Endothelial cell of umbilical vein (primary cell): ENCODE data around the gene PPP5C. TPM values are rescaled to one million over a fixed set of nuclear protein-coding genes. Genes with fewer than 3 reads are reported as not detected.

Experiments used
- BruUV-seq: library from RNA; stranded (reverse); fragments of 400-500 nt; replicated peaks from 2 replicates; lab custom pipeline; 2021; lab: Mats Ljungman, UMichigan
- CTCF ChIA-PET: fragments of 300-600, 350-600 bp; sonication (Branson Sonifier 250); formaldehyde crosslinking; loops from one replicate; lab custom pipeline; 2021; ENCODE audit warnings: antibody characterized with exemption, inconsistent platforms; lab: Charles Lee
- POLR2A ChIA-PET: fragments of 300-600, 350-600 bp; sonication (Branson Sonifier 250); formaldehyde crosslinking; loops from one replicate; lab custom pipeline; 2021; ENCODE audit warnings: antibody characterized with exemption, inconsistent platforms; lab: Charles Lee
- DNase-seq: peaks from one replicate; pipeline ENCODE4 v3.0.0-alpha.2; 2011; ENCODE audit warnings: low read depth, low spot score
- FAIRE-seq: peaks from 2 replicates; lab custom pipeline; 2011; peaks lifted over from hg19 to GRCh38; lab: Jason Lieb, UNC
- H2AFZ ChIP-seq: 2 replicates; pipeline ENCODE4 v1.6.0; 2012; ENCODE audit warnings: low read depth, low read length, control low read depth, inconsistent platforms
- H3K27ac ChIP-seq: 2 replicates; pipeline ENCODE4 v1.5.1; 2011; ENCODE audit warnings: low read depth, mild to moderate bottlenecking, control low read depth, low read length, moderate library complexity; ENCODE audit not compliant: insufficient read depth
- H3K27me3 ChIP-seq, 2 experiments: 2 replicates each; pipeline versions ENCODE4 v1.6.0 to v1.6.1; 2011; ENCODE audit warnings: low read length in 2 of 2, mixed read lengths in 1 of 2; ENCODE audit not compliant: control insufficient read depth in 2 of 2, insufficient read depth in 2 of 2
- H3K36me3 ChIP-seq, 2 experiments: 2 replicates in 1 of 2; 3 replicates in 1 of 2; pipeline ENCODE4 v1.5.1; 2011; ENCODE audit warnings: low read length in 2 of 2, mild to moderate bottlenecking in 1 of 2, moderate library complexity in 1 of 2; ENCODE audit not compliant: control insufficient read depth in 2 of 2, insufficient read depth in 2 of 2; ENCODE audit errors: extremely low read depth in 1 of 2
- H3K4me1 ChIP-seq: 3 replicates; pipeline ENCODE4 v1.5.1; 2011; ENCODE audit warnings: mild to moderate bottlenecking, low read length; ENCODE audit not compliant: control insufficient read depth, insufficient read depth; ENCODE audit errors: extremely low read depth
- H3K4me2 ChIP-seq: 2 replicates; pipeline ENCODE4 v1.6.1; 2011; ENCODE audit warnings: low read length, control low read depth, mixed read lengths; ENCODE audit not compliant: insufficient read depth
- H3K4me3 ChIP-seq, 3 experiments: fragments of 200-600 bp in 1 of 3; sonication (generic), shearing (Covaris generic) in 1 of 3; replicated peaks in 1 of 3; 2 replicates each; pipeline ENCODE4 v1.5.1; 2011 to 2016; ENCODE audit warnings: control low read depth in 3 of 3, low read length in 3 of 3, mild to moderate bottlenecking in 2 of 3, inconsistent platforms in 1 of 3, low read depth in 1 of 3, moderate library complexity in 1 of 3; ENCODE audit not compliant: insufficient read depth in 1 of 3
- H3K79me2 ChIP-seq: 2 replicates; pipeline ENCODE4 v1.6.0; 2012; ENCODE audit warnings: low read length, inconsistent platforms; ENCODE audit not compliant: control insufficient read depth, insufficient read depth
- H3K9ac ChIP-seq: replicated peaks from 2 replicates; pipeline ENCODE3; 2011; ENCODE audit warnings: low read length, control low read depth; ENCODE audit not compliant: insufficient read depth; ENCODE audit errors: extremely low read depth
- H3K9me1 ChIP-seq: replicated peaks from 3 replicates; pipeline ENCODE4 v1.6.0; 2011; ENCODE audit warnings: mild to moderate bottlenecking, low read length; ENCODE audit not compliant: control insufficient read depth, insufficient read depth; ENCODE audit errors: extremely low read depth
- H3K9me3 ChIP-seq: replicated peaks from 2 replicates; pipeline ENCODE4 v1.5.1; 2012; ENCODE audit warnings: low read length, inconsistent platforms; ENCODE audit not compliant: control insufficient read depth, insufficient read depth
- H4K20me1 ChIP-seq: replicated peaks from 2 replicates; pipeline ENCODE3; 2011; ENCODE audit warnings: mild to moderate bottlenecking, low read length; ENCODE audit not compliant: control insufficient read depth, insufficient read depth; ENCODE audit errors: extremely low read depth
- EZH2 ChIP-seq: IDR thresholded peaks from 2 replicates; pipeline ENCODE4 v1.6.1; 2012; ENCODE audit warnings: borderline replicate concordance, low read depth, mild to moderate bottlenecking, moderate library complexity, low read length, inconsistent platforms; ENCODE audit not compliant: severe bottlenecking
- FOS ChIP-seq: IDR thresholded peaks from 2 replicates; pipeline ENCODE4 v1.6.1; 2011; ENCODE audit warnings: mild to moderate bottlenecking, low read length, moderate library complexity, borderline replicate concordance; ENCODE audit not compliant: insufficient read depth
- GATA2 ChIP-seq: IDR thresholded peaks from 2 replicates; pipeline ENCODE4 v1.7.0; 2011; ENCODE audit warnings: low read depth, mild to moderate bottlenecking, moderate library complexity, mixed read lengths, low read length; ENCODE audit not compliant: insufficient read length, insufficient read depth
- JUN ChIP-seq: IDR thresholded peaks from 2 replicates; pipeline ENCODE4 v1.6.1; 2011; ENCODE audit warnings: borderline replicate concordance, low read depth; ENCODE audit not compliant: insufficient read length, insufficient read depth
- MYC ChIP-seq: IDR thresholded peaks from one replicate; pipeline ENCODE4 v1.6.1; 2011; ENCODE audit warnings: mild to moderate bottlenecking, low read depth, low read length
- POLR2A ChIP-seq: IDR thresholded peaks from 2 replicates; pipeline ENCODE4 v1.6.1; 2012; ENCODE audit warnings: low read depth, mild to moderate bottlenecking, control low read depth, low read length
- POLR2AphosphoS5 ChIP-seq: IDR thresholded peaks from 2 replicates; pipeline ENCODE4 v1.6.1; 2012; ENCODE audit warnings: low read depth, mild to moderate bottlenecking, control low read depth, low read length, moderate library complexity; ENCODE audit not compliant: insufficient read depth
- dilution Hi-C: fragments of 300-500 bp; cut with MboI; formaldehyde crosslinking; loops from one replicate; pipeline ENCODE4 v1.15.0; 2019; ENCODE audit warnings: low sequenced_read_pairs; ENCODE audit not compliant: extremely low pct_ligation_motif_present
- intact Hi-C: fragments of 100-400 bp; cut with micrococcal nuclease; formaldehyde crosslinking; loops from one replicate; pipeline ENCODE4 v1.10.0; 2022
- polyA plus RNA-seq, 4 experiments: library from polyadenylated mRNA; depleted of rRNA in 3 of 4; stranded (reverse) in 3 of 4; unstranded in 1 of 4; fragments of >200 nt; gene quantifications; 2 replicates each; pipeline versions ENCODE4 v1.2.1 to v1.2.3, GENCODE V29; 2011 to 2012; ENCODE audit warnings: missing spikeins in 1 of 4
- total RNA-seq: library from RNA; stranded (reverse); gene quantifications from 2 replicates; pipeline ENCODE4 v1.2.3, GENCODE V29; 2021
- TF ChIP-seq, protein P1 (sequence below): IDR thresholded peaks from 2 replicates; pipeline ENCODE4 v1.6.1; 2011; ENCODE audit not compliant: insufficient read depth, insufficient read length
- TF ChIP-seq, protein P2 (sequence below), 2 donors: IDR thresholded peaks; 1 replicate in 1 of 2; 2 replicates in 1 of 2; pipeline ENCODE4 v1.5.1; 2011; ENCODE audit warnings: low read length in 2 of 2, mild to moderate bottlenecking in 2 of 2, moderate library complexity in 2 of 2, control low read depth in 1 of 2, inconsistent platforms in 1 of 2, low read depth in 1 of 2; ENCODE audit not compliant: insufficient read depth in 1 of 2; ENCODE audit errors: extremely low read depth in 1 of 2

Gene PPP5C
- total and polyA plus RNA-seq, 2 donors (not counting 3 experiments of a cell fraction or from before 2014, with no cell fraction given), result 114 to 172 TPM

DNA sequence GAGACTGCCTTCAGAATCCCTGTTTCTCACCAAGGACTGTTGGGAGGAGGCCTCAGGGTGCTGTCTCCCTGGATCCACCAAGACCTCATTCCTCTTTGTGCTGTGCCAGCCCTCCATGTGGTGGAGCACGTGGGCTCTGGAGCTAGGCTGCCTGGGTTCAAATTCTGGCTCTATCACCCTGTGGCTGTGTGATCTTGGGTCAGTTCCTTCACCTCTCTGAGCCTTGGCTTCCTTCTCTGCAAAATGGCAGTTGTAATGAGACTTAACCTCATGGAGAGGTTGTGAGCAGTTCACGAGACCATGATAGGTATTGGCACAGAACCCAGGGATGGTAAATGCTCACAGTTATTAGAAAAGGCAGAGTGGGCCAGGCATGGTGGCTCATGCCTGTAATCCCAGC is 75.5 kb downstream of the PPP5C start:
- no peaks in the 10 kb centered on the region for H3K36me3 ChIP-seq
- no peaks in the 10 kb centered on the region for H3K9me1 ChIP-seq
- POLR2A ChIA-PET, result no interaction called here
- FAIRE-seq (no peak), DNase-seq (no peak)
- no peak overlapping the region for H3K9ac ChIP-seq
- H3K4me1 ChIP-seq, result peaks cover 6% of the 10 kb centered on the region
- no peaks in the 10 kb centered on the region for H3K79me2 ChIP-seq
- H3K9me3 ChIP-seq, result no peaks in the 10 kb centered on the region
- intact Hi-C loops (no loop called here), dilution Hi-C loops (no loop called here)
- CTCF ChIA-PET, result interaction anchor here (1.2 kb wide), 1 partner anchor 21 kb away, joined by 5 read pairs; no protein-coding TSS in a partner anchor
- no peak overlapping the region for H3K4me2 ChIP-seq
- peaks cover 18 to 25% of the 10 kb centered on the region in 2 experiments for H3K27me3 ChIP-seq
- no peak overlapping the region for H3K4me3 ChIP-seq
- H4K20me1 ChIP-seq, result no peaks in the 10 kb centered on the region
- no peak overlapping the region for H2AFZ ChIP-seq
- BruUV-seq, result no TSS peak
- TF ChIP-seq, protein P1, sequence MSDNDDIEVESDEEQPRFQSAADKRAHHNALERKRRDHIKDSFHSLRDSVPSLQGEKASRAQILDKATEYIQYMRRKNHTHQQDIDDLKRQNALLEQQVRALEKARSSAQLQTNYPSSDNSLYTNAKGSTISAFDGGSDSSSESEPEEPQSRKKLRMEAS, result no peak
- TF ChIP-seq FOS (no peak), GATA2 (no peak), POLR2AphosphoS5 (no peak), EZH2 (no peak), MYC (no peak), JUN (no peak), POLR2A (no peak)
- TF ChIP-seq, protein P2, sequence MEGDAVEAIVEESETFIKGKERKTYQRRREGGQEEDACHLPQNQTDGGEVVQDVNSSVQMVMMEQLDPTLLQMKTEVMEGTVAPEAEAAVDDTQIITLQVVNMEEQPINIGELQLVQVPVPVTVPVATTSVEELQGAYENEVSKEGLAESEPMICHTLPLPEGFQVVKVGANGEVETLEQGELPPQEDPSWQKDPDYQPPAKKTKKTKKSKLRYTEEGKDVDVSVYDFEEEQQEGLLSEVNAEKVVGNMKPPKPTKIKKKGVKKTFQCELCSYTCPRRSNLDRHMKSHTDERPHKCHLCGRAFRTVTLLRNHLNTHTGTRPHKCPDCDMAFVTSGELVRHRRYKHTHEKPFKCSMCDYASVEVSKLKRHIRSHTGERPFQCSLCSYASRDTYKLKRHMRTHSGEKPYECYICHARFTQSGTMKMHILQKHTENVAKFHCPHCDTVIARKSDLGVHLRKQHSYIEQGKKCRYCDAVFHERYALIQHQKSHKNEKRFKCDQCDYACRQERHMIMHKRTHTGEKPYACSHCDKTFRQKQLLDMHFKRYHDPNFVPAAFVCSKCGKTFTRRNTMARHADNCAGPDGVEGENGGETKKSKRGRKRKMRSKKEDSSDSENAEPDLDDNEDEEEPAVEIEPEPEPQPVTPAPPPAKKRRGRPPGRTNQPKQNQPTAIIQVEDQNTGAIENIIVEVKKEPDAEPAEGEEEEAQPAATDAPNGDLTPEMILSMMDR (IDR thresholded peaks at IDR 0.05; ENCODE audit: extremely low read depth in 1 of 2, insufficient read depth in 1 of 2, low read depth in 1 of 2, low read length in 2 of 2), result no peak
- H3K27ac ChIP-seq, result no peak overlapping the region
